Liver (tissue), 9 donors: ENCODE measurements around the gene COL20A1. TPM values are rescaled to one million over a fixed set of nuclear protein-coding genes. Genes with fewer than 3 reads are reported as not detected.

ENCODE experiments used
- DNase-seq: peaks from one replicate; pipeline ENCODE4 v3.0.0-alpha.2; 2017; ENCODE audit warnings: low spot score
- H3K27ac ChIP-seq, 2 donors: one replicate each; pipeline ENCODE4 v1.7.0; 2013; ENCODE audit warnings: inconsistent platforms in 2 of 2, low read length in 2 of 2, control low read depth in 1 of 2, low read depth in 1 of 2, mild to moderate bottlenecking in 1 of 2
- H3K27me3 ChIP-seq, 4 donors: one replicate each; pipeline versions ENCODE4 v1.6.1 to v1.7.0; 2013; ENCODE audit warnings: low read length in 3 of 4, inconsistent platforms in 1 of 4, mild to moderate bottlenecking in 1 of 4, moderate library complexity in 1 of 4; ENCODE audit not compliant: control insufficient read depth in 4 of 4, insufficient read depth in 4 of 4
- H3K36me3 ChIP-seq, 4 donors: one replicate each; pipeline versions ENCODE4 v1.6.1 to v1.7.0; 2013; ENCODE audit warnings: low read length in 3 of 4, mild to moderate bottlenecking in 3 of 4, low read depth in 1 of 4, moderate library complexity in 1 of 4; ENCODE audit not compliant: control insufficient read depth in 4 of 4, insufficient read depth in 3 of 4
- H3K4me1 ChIP-seq, 4 donors: one replicate each; pipeline versions ENCODE4 v1.6.1 to v1.7.0; 2013; ENCODE audit warnings: low read length in 3 of 4, mild to moderate bottlenecking in 3 of 4, moderate library complexity in 1 of 4; ENCODE audit not compliant: control insufficient read depth in 4 of 4, insufficient read depth in 4 of 4
- H3K4me3 ChIP-seq, 3 donors: one replicate each; pipeline versions ENCODE4 v1.6.1 to v1.7.0; 2013; ENCODE audit warnings: low read length in 3 of 3, control low read depth in 1 of 3, low read depth in 1 of 3, mild to moderate bottlenecking in 1 of 3
- H3K9ac ChIP-seq, 2 donors: one replicate each; pipeline ENCODE4 v1.7.0; 2013; ENCODE audit warnings: low read length in 2 of 2, mild to moderate bottlenecking in 2 of 2, moderate library complexity in 2 of 2, control low read depth in 1 of 2, low read depth in 1 of 2
- H3K9me3 ChIP-seq, 4 donors: one replicate each; pipeline versions ENCODE4 v1.6.1 to v1.7.0; 2013; ENCODE audit warnings: low read length in 3 of 4; ENCODE audit not compliant: control insufficient read depth in 4 of 4
- EGR1 ChIP-seq, 2 donors: IDR thresholded peaks; 2 replicates each; pipeline ENCODE4 v1.6.1; 2016 to 2018; ENCODE audit warnings: antibody characterized with exemption in 2 of 2, low read depth in 2 of 2
- FOXA1 ChIP-seq: IDR thresholded peaks from 2 replicates; pipeline ENCODE4 v1.6.1; 2016; ENCODE audit warnings: antibody characterized with exemption
- GABPA ChIP-seq, 2 donors: IDR thresholded peaks in 1 of 2; conservative IDR thresholded peaks in 1 of 2; 2 replicates each; pipeline ENCODE4 v1.6.1; 2016; ENCODE audit warnings: antibody characterized with exemption in 2 of 2, mild to moderate bottlenecking in 1 of 2, moderate library complexity in 1 of 2
- HNF4G ChIP-seq: IDR thresholded peaks from 2 replicates; pipeline ENCODE4 v1.6.1; 2016; ENCODE audit warnings: antibody characterized with exemption
- RAD21 ChIP-seq, 2 donors: IDR thresholded peaks; 2 replicates each; pipeline ENCODE4 v1.6.1; 2016; ENCODE audit warnings: antibody characterized with exemption in 2 of 2, mild to moderate bottlenecking in 2 of 2
- RXRA ChIP-seq, 2 donors: IDR thresholded peaks; 2 replicates each; pipeline ENCODE4 v1.6.1; 2017 to 2018; ENCODE audit warnings: antibody characterized with exemption in 2 of 2, mild to moderate bottlenecking in 1 of 2
- SP1 ChIP-seq: IDR thresholded peaks from 2 replicates; pipeline ENCODE4 v1.6.1; 2018; ENCODE audit warnings: antibody characterized with exemption, mild to moderate bottlenecking
- TAF1 ChIP-seq: conservative IDR thresholded peaks from 2 replicates; pipeline ENCODE4 v1.6.1; 2016; ENCODE audit warnings: antibody characterized with exemption, mild to moderate bottlenecking
- YY1 ChIP-seq: IDR thresholded peaks from 2 replicates; pipeline ENCODE4 v1.6.1; 2016; ENCODE audit warnings: antibody characterized with exemption, mild to moderate bottlenecking
- ZBTB33 ChIP-seq: IDR thresholded peaks from 2 replicates; pipeline ENCODE4 v1.6.1; 2016; ENCODE audit warnings: antibody characterized with exemption
- WGBS: extraction: QIAGEN DNeasy Blood & Tissue Kit; methylation state at CpG from one replicate; pipeline ENCODE4 v1.1.7; 2013; 5-methylcytosine and 5-hydroxymethylcytosine counted together
- polyA plus RNA-seq, 2 donors: library from polyadenylated mRNA; stranded (reverse) in 1 of 2; unstranded in 1 of 2; fragments of 200-250 nt in 1 of 2; fragments of >200 nt in 1 of 2; fragmentation: Nextera tagmentation in 1 of 2; extraction: Ambion mirVana in 1 of 2; gene quantifications; one replicate each; pipeline versions ENCODE4 v1.2.1 to v1.2.3, GENCODE V29; 2013 to 2015
- total RNA-seq, 2 donors: library from RNA; depleted of rRNA; stranded (reverse); fragments of >200 nt; gene quantifications; one replicate each; pipeline ENCODE4 v1.2.3, GENCODE V29; 2014
- TF ChIP-seq, protein P1 (sequence below): IDR thresholded peaks from 2 replicates; pipeline ENCODE4 v1.6.1; 2016; ENCODE audit warnings: antibody characterized with exemption
- TF ChIP-seq, protein P2 (sequence below): IDR thresholded peaks from 2 replicates; pipeline ENCODE4 v1.6.1; 2016; ENCODE audit warnings: antibody characterized with exemption, mild to moderate bottlenecking
- TF ChIP-seq, protein P3 (sequence below): fragments of 150-350 bp; IDR thresholded peaks from 2 replicates; pipeline ENCODE4 v1.5.1; 2017; ENCODE audit warnings: improper control_type of control experiment, low read depth, low read length; ENCODE audit not compliant: missing input control
- donor health status: healthy.
- donor health status: healthy.
- donor health status: healthy.
- donor health status: healthy.
- donor health status: healthy.

The COL20A1 gene
- total and polyA plus RNA-seq, 4 donors = not detected

DNA sequence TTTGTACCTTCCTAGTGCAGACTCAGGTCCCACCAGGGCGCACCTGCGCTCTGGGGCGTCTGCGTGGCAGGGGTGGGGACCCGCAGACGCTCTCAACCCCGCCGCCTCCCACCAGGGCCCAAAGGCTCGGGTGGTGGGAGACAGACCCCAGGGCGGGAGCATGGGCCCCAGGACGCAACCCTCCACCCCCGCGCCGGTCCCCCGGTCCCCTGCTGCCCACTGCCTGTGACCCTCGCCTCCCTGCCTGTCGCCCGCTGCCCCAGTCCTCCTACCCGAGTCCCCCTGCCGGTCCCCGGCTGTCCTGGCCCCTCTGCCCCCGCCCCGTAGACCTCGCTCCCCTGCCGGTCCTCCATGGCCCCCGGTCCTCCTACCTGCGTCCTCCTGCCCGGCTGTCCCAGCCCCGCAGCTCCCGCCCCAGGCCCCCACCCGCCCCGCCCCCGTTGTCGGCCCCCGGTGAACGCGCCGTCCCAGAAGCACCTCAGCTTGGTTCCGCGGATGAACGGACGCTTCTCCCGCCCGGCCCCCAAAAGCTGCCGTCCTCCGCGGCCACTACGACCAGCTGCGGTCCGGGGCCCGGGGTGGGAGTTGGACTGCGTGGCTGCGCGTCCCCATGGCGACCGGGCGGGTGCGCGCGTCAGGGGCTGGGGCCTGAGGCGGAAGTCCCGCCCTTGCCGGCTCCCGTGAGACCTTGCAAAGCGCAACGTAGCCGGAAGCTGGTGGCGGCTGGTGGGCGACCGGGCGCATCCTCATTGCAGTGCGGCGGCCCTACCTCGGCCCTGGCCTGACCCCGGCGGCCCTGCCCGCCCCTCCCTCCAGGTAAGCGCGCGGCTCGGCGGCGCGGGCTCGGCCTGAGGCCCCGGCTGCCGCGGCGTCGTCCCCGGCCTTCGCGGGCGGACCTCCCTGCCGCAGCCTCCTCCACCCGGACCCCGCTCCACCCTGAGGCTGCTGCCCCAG lies 20.6 kb upstream of the COL20A1 start, which contains the start of gene ARFGAP1:
Gene ARFGAP1 (plus strand): TSS at position 709 of the 954 bp plus-strand sequence. CDS start 2,768 bp downstream, outside the sequence.
- H3K36me3 ChIP-seq = peaks cover under 1 to 15% (median 3%) of the 10 kb centered on the region in 4 donors
- no peaks in the 10 kb centered on the region for H3K27me3 ChIP-seq
- TF ChIP-seq FOXA1 (no peak), GABPA (IDR thresholded peaks at IDR 0.05 in 1 of 2, conservative IDR thresholded peaks at IDR 0.05 in 1 of 2) (peak; percentile 65 to 92), RAD21 (IDR thresholded peaks at IDR 0.05) (no peak), TAF1 (no peak), RXRA (IDR thresholded peaks at IDR 0.05) (no peak)
- H3K4me1 ChIP-seq = peaks cover 2 to 25% (median 18%) of the 10 kb centered on the region in 4 donors
- DNase-seq = peak; percentile 88
- peak within 1 kb of the TSS in 1 of 2 donors; percentile 42 for H3K27ac ChIP-seq
- WGBS = 1% methylated on average over 96 of the region's 97 CpGs
- no peaks in the 10 kb centered on the region for H3K9me3 ChIP-seq
- H3K9ac ChIP-seq = peak within 1 kb of the TSS; percentile 82 to 85
- peak within 1 kb of the TSS; percentile 84 to 96 (median 91) for H3K4me3 ChIP-seq

- no peak for DNase-seq
- Histone ChIP-seq H3K4me3 (peak overlapping the region; percentile 84 to 96 (median 91)), H3K36me3 (peaks cover 4 to 22% (median 7%) of the 10 kb centered on the region in 4 donors), H3K4me1 (peaks cover 2 to 25% (median 18%) of the 10 kb centered on the region in 4 donors), H3K27ac (peak overlapping the region in 1 of 2 donors; percentile 42), H3K9me3 (no peaks in the 10 kb centered on the region), H3K27me3 (no peaks in the 10 kb centered on the region), H3K9ac (peak overlapping the region; percentile 82 to 85)
- TF ChIP-seq FOXA1 = no peak
- TF ChIP-seq RXRA (IDR thresholded peaks at IDR 0.05) = no peak
- TF ChIP-seq, protein P1, sequence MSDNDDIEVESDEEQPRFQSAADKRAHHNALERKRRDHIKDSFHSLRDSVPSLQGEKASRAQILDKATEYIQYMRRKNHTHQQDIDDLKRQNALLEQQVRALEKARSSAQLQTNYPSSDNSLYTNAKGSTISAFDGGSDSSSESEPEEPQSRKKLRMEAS = no peak
- no peak for TF ChIP-seq RAD21 (IDR thresholded peaks at IDR 0.05)
- no peak for TF ChIP-seq EGR1 (IDR thresholded peaks at IDR 0.05; ENCODE audit: low read depth in 2 of 2)
- TF ChIP-seq ZBTB33 = no peak
- TF ChIP-seq, protein P2, sequence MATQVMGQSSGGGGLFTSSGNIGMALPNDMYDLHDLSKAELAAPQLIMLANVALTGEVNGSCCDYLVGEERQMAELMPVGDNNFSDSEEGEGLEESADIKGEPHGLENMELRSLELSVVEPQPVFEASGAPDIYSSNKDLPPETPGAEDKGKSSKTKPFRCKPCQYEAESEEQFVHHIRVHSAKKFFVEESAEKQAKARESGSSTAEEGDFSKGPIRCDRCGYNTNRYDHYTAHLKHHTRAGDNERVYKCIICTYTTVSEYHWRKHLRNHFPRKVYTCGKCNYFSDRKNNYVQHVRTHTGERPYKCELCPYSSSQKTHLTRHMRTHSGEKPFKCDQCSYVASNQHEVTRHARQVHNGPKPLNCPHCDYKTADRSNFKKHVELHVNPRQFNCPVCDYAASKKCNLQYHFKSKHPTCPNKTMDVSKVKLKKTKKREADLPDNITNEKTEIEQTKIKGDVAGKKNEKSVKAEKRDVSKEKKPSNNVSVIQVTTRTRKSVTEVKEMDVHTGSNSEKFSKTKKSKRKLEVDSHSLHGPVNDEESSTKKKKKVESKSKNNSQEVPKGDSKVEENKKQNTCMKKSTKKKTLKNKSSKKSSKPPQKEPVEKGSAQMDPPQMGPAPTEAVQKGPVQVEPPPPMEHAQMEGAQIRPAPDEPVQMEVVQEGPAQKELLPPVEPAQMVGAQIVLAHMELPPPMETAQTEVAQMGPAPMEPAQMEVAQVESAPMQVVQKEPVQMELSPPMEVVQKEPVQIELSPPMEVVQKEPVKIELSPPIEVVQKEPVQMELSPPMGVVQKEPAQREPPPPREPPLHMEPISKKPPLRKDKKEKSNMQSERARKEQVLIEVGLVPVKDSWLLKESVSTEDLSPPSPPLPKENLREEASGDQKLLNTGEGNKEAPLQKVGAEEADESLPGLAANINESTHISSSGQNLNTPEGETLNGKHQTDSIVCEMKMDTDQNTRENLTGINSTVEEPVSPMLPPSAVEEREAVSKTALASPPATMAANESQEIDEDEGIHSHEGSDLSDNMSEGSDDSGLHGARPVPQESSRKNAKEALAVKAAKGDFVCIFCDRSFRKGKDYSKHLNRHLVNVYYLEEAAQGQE = no peak
- no peak for TF ChIP-seq HNF4G
- no peak for TF ChIP-seq YY1
- TF ChIP-seq SP1 = no peak
- TF ChIP-seq, protein P3, sequence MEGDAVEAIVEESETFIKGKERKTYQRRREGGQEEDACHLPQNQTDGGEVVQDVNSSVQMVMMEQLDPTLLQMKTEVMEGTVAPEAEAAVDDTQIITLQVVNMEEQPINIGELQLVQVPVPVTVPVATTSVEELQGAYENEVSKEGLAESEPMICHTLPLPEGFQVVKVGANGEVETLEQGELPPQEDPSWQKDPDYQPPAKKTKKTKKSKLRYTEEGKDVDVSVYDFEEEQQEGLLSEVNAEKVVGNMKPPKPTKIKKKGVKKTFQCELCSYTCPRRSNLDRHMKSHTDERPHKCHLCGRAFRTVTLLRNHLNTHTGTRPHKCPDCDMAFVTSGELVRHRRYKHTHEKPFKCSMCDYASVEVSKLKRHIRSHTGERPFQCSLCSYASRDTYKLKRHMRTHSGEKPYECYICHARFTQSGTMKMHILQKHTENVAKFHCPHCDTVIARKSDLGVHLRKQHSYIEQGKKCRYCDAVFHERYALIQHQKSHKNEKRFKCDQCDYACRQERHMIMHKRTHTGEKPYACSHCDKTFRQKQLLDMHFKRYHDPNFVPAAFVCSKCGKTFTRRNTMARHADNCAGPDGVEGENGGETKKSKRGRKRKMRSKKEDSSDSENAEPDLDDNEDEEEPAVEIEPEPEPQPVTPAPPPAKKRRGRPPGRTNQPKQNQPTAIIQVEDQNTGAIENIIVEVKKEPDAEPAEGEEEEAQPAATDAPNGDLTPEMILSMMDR = no peak
- WGBS = under 1% methylated on average over 37 of the region's 37 CpGs
Observed at GRCh38 chr20:63273059-63273579, 19.9 kb upstream of the COL20A1 start.
